Measurements from ENCODE around the gene COL23A1.

COL23A1 gene

GRCh38 chr5:178474562-178475184 lies 115.5 kb downstream of the COL23A1 start:
- no peak overlapping the region for H3K4me3 Mint-ChIP-seq
- H3K27me3 Mint-ChIP-seq = peaks cover 50% of the 10 kb centered on the region
- H3K4me1 Mint-ChIP-seq = no peaks in the 10 kb centered on the region
- no peak for ATAC-seq
- H3K9me3 Mint-ChIP-seq = no peaks in the 10 kb centered on the region
- H3K36me3 Mint-ChIP-seq = no peaks in the 10 kb centered on the region
- H3K27ac Mint-ChIP-seq = no peak overlapping the region

- Mint-ChIP-seq H3K4me1 (no peaks in the 10 kb centered on the region), H3K27me3 (peaks cover 49% of the 10 kb centered on the region), H3K36me3 (no peaks in the 10 kb centered on the region), H3K4me3 (no peak overlapping the region), H3K27ac (no peak overlapping the region), H3K9me3 (no peaks in the 10 kb centered on the region)
- ATAC-seq = no peak
Measured at GRCh38 chr5:178473854-178474253, 116.3 kb downstream of the COL23A1 start.

GRCh38 chr5:178472138-178472537 lies 118.1 kb downstream of the COL23A1 start:
- Mint-ChIP-seq H3K27me3 (peaks cover 46% of the 10 kb centered on the region), H3K9me3 (no peaks in the 10 kb centered on the region), H3K27ac (no peak overlapping the region), H3K36me3 (no peaks in the 10 kb centered on the region), H3K4me3 (no peak overlapping the region), H3K4me1 (no peaks in the 10 kb centered on the region)
- no peak for ATAC-seq

GRCh38 chr5:178471711-178472110 lies 118.5 kb downstream of the COL23A1 start:
- Mint-ChIP-seq H3K4me3 (no peak overlapping the region), H3K4me1 (no peaks in the 10 kb centered on the region), H3K27ac (no peak overlapping the region), H3K9me3 (no peaks in the 10 kb centered on the region), H3K27me3 (peaks cover 42% of the 10 kb centered on the region), H3K36me3 (no peaks in the 10 kb centered on the region)
- ATAC-seq = no peak

- H3K27ac Mint-ChIP-seq = no peak overlapping the region
- no peaks in the 10 kb centered on the region for H3K4me1 Mint-ChIP-seq
- no peaks in the 10 kb centered on the region for H3K9me3 Mint-ChIP-seq
- peaks cover 41% of the 10 kb centered on the region for H3K27me3 Mint-ChIP-seq
- H3K36me3 Mint-ChIP-seq = no peaks in the 10 kb centered on the region
- no peak for ATAC-seq
- no peak overlapping the region for H3K4me3 Mint-ChIP-seq
Measured at GRCh38 chr5:178470760-178471025, 119.5 kb downstream of the COL23A1 start.

GRCh38 chr5:178469975-178470759 lies 120.0 kb downstream of the COL23A1 start:
- Mint-ChIP-seq H3K27me3 (peaks cover 41% of the 10 kb centered on the region), H3K4me3 (no peak overlapping the region), H3K4me1 (no peaks in the 10 kb centered on the region), H3K27ac (no peak overlapping the region), H3K9me3 (no peaks in the 10 kb centered on the region), H3K36me3 (no peaks in the 10 kb centered on the region)
- no peak for ATAC-seq

- H3K36me3 Mint-ChIP-seq = no peaks in the 10 kb centered on the region
- no peak overlapping the region for H3K27ac Mint-ChIP-seq
- no peak for ATAC-seq
- H3K4me1 Mint-ChIP-seq = no peaks in the 10 kb centered on the region
- H3K27me3 Mint-ChIP-seq = peaks cover 38% of the 10 kb centered on the region
- H3K9me3 Mint-ChIP-seq = no peaks in the 10 kb centered on the region
- no peak overlapping the region for H3K4me3 Mint-ChIP-seq
Measured at GRCh38 chr5:178469011-178469974, 120.9 kb downstream of the COL23A1 start.

- no peaks in the 10 kb centered on the region for H3K9me3 Mint-ChIP-seq
- H3K27me3 Mint-ChIP-seq = peaks cover 38% of the 10 kb centered on the region
- H3K27ac Mint-ChIP-seq = no peak overlapping the region
- H3K4me1 Mint-ChIP-seq = no peaks in the 10 kb centered on the region
- no peaks in the 10 kb centered on the region for H3K36me3 Mint-ChIP-seq
- H3K4me3 Mint-ChIP-seq = no peak overlapping the region
- ATAC-seq = no peak
Measured at GRCh38 chr5:178468196-178468685, 122.0 kb downstream of the COL23A1 start.

GRCh38 chr5:178467568-178468195 lies 122.5 kb downstream of the COL23A1 start:
- Mint-ChIP-seq H3K4me1 (no peaks in the 10 kb centered on the region), H3K9me3 (no peaks in the 10 kb centered on the region), H3K27ac (no peak overlapping the region), H3K27me3 (peaks cover 38% of the 10 kb centered on the region), H3K4me3 (no peak overlapping the region), H3K36me3 (no peaks in the 10 kb centered on the region)
- ATAC-seq = no peak

- H3K27ac Mint-ChIP-seq = no peak overlapping the region
- peaks cover 38% of the 10 kb centered on the region for H3K27me3 Mint-ChIP-seq
- ATAC-seq = no peak
- H3K4me3 Mint-ChIP-seq = no peak overlapping the region
- H3K9me3 Mint-ChIP-seq = no peaks in the 10 kb centered on the region
- no peaks in the 10 kb centered on the region for H3K4me1 Mint-ChIP-seq
- no peaks in the 10 kb centered on the region for H3K36me3 Mint-ChIP-seq
Measured at GRCh38 chr5:178467205-178467567, 123.0 kb downstream of the COL23A1 start.

GRCh38 chr5:178466342-178466741 lies 123.9 kb downstream of the COL23A1 start:
- Mint-ChIP-seq H3K27me3 (peaks cover 41% of the 10 kb centered on the region), H3K27ac (no peak overlapping the region), H3K36me3 (no peaks in the 10 kb centered on the region), H3K4me3 (no peak overlapping the region), H3K9me3 (no peaks in the 10 kb centered on the region), H3K4me1 (no peaks in the 10 kb centered on the region)
- no peak for ATAC-seq

- no peak for ATAC-seq
- no peaks in the 10 kb centered on the region for H3K36me3 Mint-ChIP-seq
- no peak overlapping the region for H3K4me3 Mint-ChIP-seq
- no peaks in the 10 kb centered on the region for H3K9me3 Mint-ChIP-seq
- H3K27ac Mint-ChIP-seq = no peak overlapping the region
- peaks cover 46% of the 10 kb centered on the region for H3K27me3 Mint-ChIP-seq
- H3K4me1 Mint-ChIP-seq = no peaks in the 10 kb centered on the region
Measured at GRCh38 chr5:178465861-178466288, 124.3 kb downstream of the COL23A1 start.

- H3K27me3 Mint-ChIP-seq = peaks cover 47% of the 10 kb centered on the region
- H3K4me3 Mint-ChIP-seq = no peak overlapping the region
- no peaks in the 10 kb centered on the region for H3K36me3 Mint-ChIP-seq
- no peaks in the 10 kb centered on the region for H3K9me3 Mint-ChIP-seq
- no peak overlapping the region for H3K27ac Mint-ChIP-seq
- H3K4me1 Mint-ChIP-seq = no peaks in the 10 kb centered on the region
- no peak for ATAC-seq
Measured at GRCh38 chr5:178465228-178465860, 124.8 kb downstream of the COL23A1 start.

- Mint-ChIP-seq H3K9me3 (no peaks in the 10 kb centered on the region), H3K4me1 (no peaks in the 10 kb centered on the region), H3K27ac (no peak overlapping the region), H3K27me3 (peaks cover 46% of the 10 kb centered on the region), H3K36me3 (no peaks in the 10 kb centered on the region), H3K4me3 (no peak overlapping the region)
- no peak for ATAC-seq
Measured at GRCh38 chr5:178464431-178465048, 125.7 kb downstream of the COL23A1 start.

Data from stimulated activated memory B cell treated with anti-CD40 and anti-IgM and Interleukin-4, amounts not matched to agents 10 μg/mL and 1 μg/mL and 100 μg/mL, for 72 hours (primary cell).